ENCODE measurements around the gene PRKCZ.

The PRKCZ gene

GRCh38 chr1:2224170-2224584 lies 174.0 kb downstream of the PRKCZ start:
- no peak overlapping the region for H3K9ac ChIP-seq (ENCODE audit: low read length)
- peaks cover 12% of the 10 kb centered on the region for H3K4me1 ChIP-seq (ENCODE audit: control insufficient read depth, insufficient read depth, low read length)
- no peak overlapping the region for H3K27ac ChIP-seq (ENCODE audit: low read depth, low read length)
- no peaks in the 10 kb centered on the region for H3K9me3 ChIP-seq (ENCODE audit: control insufficient read depth, insufficient read depth, low read depth, low read length)
- H3K27me3 ChIP-seq (ENCODE audit: control insufficient read depth, insufficient read depth, low read length): no peaks in the 10 kb centered on the region
- H3K36me3 ChIP-seq (ENCODE audit: control insufficient read depth, insufficient read depth, low read length): no peaks in the 10 kb centered on the region
- no peak overlapping the region for H3K4me3 ChIP-seq (ENCODE audit: low read depth, low read length)

GRCh38 chr1:2224631-2225428 lies 174.6 kb downstream of the PRKCZ start:
- Histone ChIP-seq H3K4me3 (ENCODE audit: low read depth, low read length) (no peak overlapping the region), H3K9me3 (ENCODE audit: control insufficient read depth, insufficient read depth, low read depth, low read length) (no peaks in the 10 kb centered on the region), H3K4me1 (ENCODE audit: control insufficient read depth, insufficient read depth, low read length) (peaks cover 17% of the 10 kb centered on the region), H3K27ac (ENCODE audit: low read depth, low read length) (no peak overlapping the region), H3K9ac (ENCODE audit: low read length) (no peak overlapping the region), H3K36me3 (ENCODE audit: control insufficient read depth, insufficient read depth, low read length) (no peaks in the 10 kb centered on the region), H3K27me3 (ENCODE audit: control insufficient read depth, insufficient read depth, low read length) (no peaks in the 10 kb centered on the region)

- no peaks in the 10 kb centered on the region for H3K36me3 ChIP-seq (ENCODE audit: control insufficient read depth, insufficient read depth, low read length)
- H3K9ac ChIP-seq (ENCODE audit: low read length): peak overlapping the region; percentile 96
- H3K4me1 ChIP-seq (ENCODE audit: control insufficient read depth, insufficient read depth, low read length): peaks cover 31% of the 10 kb centered on the region
- H3K27me3 ChIP-seq (ENCODE audit: control insufficient read depth, insufficient read depth, low read length): no peaks in the 10 kb centered on the region
- H3K9me3 ChIP-seq (ENCODE audit: control insufficient read depth, insufficient read depth, low read depth, low read length): no peaks in the 10 kb centered on the region
- H3K4me3 ChIP-seq (ENCODE audit: low read depth, low read length): peak overlapping the region; percentile 90
- peak overlapping the region; percentile 98; the same call in 1 of the 2 replicates for H3K27ac ChIP-seq (ENCODE audit: low read depth, low read length)
Measured at GRCh38 chr1:2226525-2227345, 176.5 kb downstream of the PRKCZ start.

GRCh38 chr1:2227346-2228156 lies 177.3 kb downstream of the PRKCZ start:
- Histone ChIP-seq H3K4me1 (ENCODE audit: control insufficient read depth, insufficient read depth, low read length) (peaks cover 39% of the 10 kb centered on the region), H3K27me3 (ENCODE audit: control insufficient read depth, insufficient read depth, low read length) (no peaks in the 10 kb centered on the region), H3K9me3 (ENCODE audit: control insufficient read depth, insufficient read depth, low read depth, low read length) (no peaks in the 10 kb centered on the region), H3K36me3 (ENCODE audit: control insufficient read depth, insufficient read depth, low read length) (no peaks in the 10 kb centered on the region), H3K9ac (ENCODE audit: low read length) (peak overlapping the region; percentile 96), H3K4me3 (ENCODE audit: low read depth, low read length) (peak overlapping the region; percentile 90), H3K27ac (ENCODE audit: low read depth, low read length) (peak overlapping the region; percentile 98; the same call in 1 of the 2 replicates)

- Histone ChIP-seq H3K9me3 (ENCODE audit: control insufficient read depth, insufficient read depth, low read depth, low read length) (no peaks in the 10 kb centered on the region), H3K9ac (ENCODE audit: low read length) (peak within 1 kb of the TSS; percentile 96), H3K27ac (ENCODE audit: low read depth, low read length) (peak within 1 kb of the TSS; percentile 98; the same call in 1 of the 2 replicates), H3K27me3 (ENCODE audit: control insufficient read depth, insufficient read depth, low read length) (no peaks in the 10 kb centered on the region), H3K36me3 (ENCODE audit: control insufficient read depth, insufficient read depth, low read length) (no peaks in the 10 kb centered on the region), H3K4me1 (ENCODE audit: control insufficient read depth, insufficient read depth, low read length) (peaks cover 39% of the 10 kb centered on the region), H3K4me3 (ENCODE audit: low read depth, low read length) (peak within 1 kb of the TSS; percentile 98)
Measured at GRCh38 chr1:2228157-2228594, 178.0 kb downstream of the PRKCZ start, which contains the start of gene SKI. SKI (plus strand) TSS chr1:2228319; CDS start chr1:2228767, 448 bp downstream.

- H3K27ac ChIP-seq (ENCODE audit: low read depth, low read length): no peak overlapping the region
- no peaks in the 10 kb centered on the region for H3K27me3 ChIP-seq (ENCODE audit: control insufficient read depth, insufficient read depth, low read length)
- H3K36me3 ChIP-seq (ENCODE audit: control insufficient read depth, insufficient read depth, low read length): no peaks in the 10 kb centered on the region
- H3K9ac ChIP-seq (ENCODE audit: low read length): peak overlapping the region; percentile 87
- peak overlapping the region; percentile 98 for H3K4me3 ChIP-seq (ENCODE audit: low read depth, low read length)
- no peaks in the 10 kb centered on the region for H3K9me3 ChIP-seq (ENCODE audit: control insufficient read depth, insufficient read depth, low read depth, low read length)
- H3K4me1 ChIP-seq (ENCODE audit: control insufficient read depth, insufficient read depth, low read length): peaks cover 44% of the 10 kb centered on the region
Measured at GRCh38 chr1:2228694-2229036, 178.5 kb downstream of the PRKCZ start.

GRCh38 chr1:2229037-2229864 lies 179.0 kb downstream of the PRKCZ start:
- no peaks in the 10 kb centered on the region for H3K27me3 ChIP-seq (ENCODE audit: control insufficient read depth, insufficient read depth, low read length)
- peaks cover 50% of the 10 kb centered on the region for H3K4me1 ChIP-seq (ENCODE audit: control insufficient read depth, insufficient read depth, low read length)
- H3K27ac ChIP-seq (ENCODE audit: low read depth, low read length): 0 out of 2 replicates have a peak overlapping the region, but pooled peaks have one; percentile 5
- no peaks in the 10 kb centered on the region for H3K36me3 ChIP-seq (ENCODE audit: control insufficient read depth, insufficient read depth, low read length)
- peak overlapping the region; percentile 87 for H3K9ac ChIP-seq (ENCODE audit: low read length)
- H3K9me3 ChIP-seq (ENCODE audit: control insufficient read depth, insufficient read depth, low read depth, low read length): no peaks in the 10 kb centered on the region
- peak overlapping the region; percentile 98 for H3K4me3 ChIP-seq (ENCODE audit: low read depth, low read length)

GRCh38 chr1:2229911-2230731 lies 179.9 kb downstream of the PRKCZ start:
- Histone ChIP-seq H3K9me3 (ENCODE audit: control insufficient read depth, insufficient read depth, low read depth, low read length) (no peaks in the 10 kb centered on the region), H3K27me3 (ENCODE audit: control insufficient read depth, insufficient read depth, low read length) (no peaks in the 10 kb centered on the region), H3K4me1 (ENCODE audit: control insufficient read depth, insufficient read depth, low read length) (peaks cover 52% of the 10 kb centered on the region), H3K9ac (ENCODE audit: low read length) (peak overlapping the region; percentile 87), H3K27ac (ENCODE audit: low read depth, low read length) (0 out of 2 replicates have a peak overlapping the region, but pooled peaks have one; percentile 5), H3K4me3 (ENCODE audit: low read depth, low read length) (peak overlapping the region; percentile 98), H3K36me3 (ENCODE audit: control insufficient read depth, insufficient read depth, low read length) (no peaks in the 10 kb centered on the region)

- peak overlapping the region; percentile 98 for H3K4me3 ChIP-seq (ENCODE audit: low read depth, low read length)
- peak overlapping the region; percentile 87 for H3K9ac ChIP-seq (ENCODE audit: low read length)
- no peak overlapping the region for H3K27ac ChIP-seq (ENCODE audit: low read depth, low read length)
- peaks cover 52% of the 10 kb centered on the region for H3K4me1 ChIP-seq (ENCODE audit: control insufficient read depth, insufficient read depth, low read length)
- H3K9me3 ChIP-seq (ENCODE audit: control insufficient read depth, insufficient read depth, low read depth, low read length): no peaks in the 10 kb centered on the region
- no peaks in the 10 kb centered on the region for H3K36me3 ChIP-seq (ENCODE audit: control insufficient read depth, insufficient read depth, low read length)
- no peaks in the 10 kb centered on the region for H3K27me3 ChIP-seq (ENCODE audit: control insufficient read depth, insufficient read depth, low read length)
Measured at GRCh38 chr1:2230781-2231531, 180.7 kb downstream of the PRKCZ start.
